H9 (cell line): ENCODE results near the gene FNDC3B. TPM values are rescaled to one million over a fixed set of nuclear protein-coding genes. Genes with fewer than 3 reads are reported as not detected.
"Not testable (repeated sequence)": the region's sequence is repeated elsewhere in the genome, so short reads cannot be mapped to it uniquely, and the experiment has no call there.

Source experiments
- DNase-seq: peaks from one replicate; pipeline ENCODE4 v3.0.0-alpha.2; 2017
- H2AFZ ChIP-seq: one replicate; pipeline ENCODE4 v1.6.1; 2013; ENCODE audit warnings: mild to moderate bottlenecking, low read length, control low read depth, moderate library complexity
- H2AK5ac ChIP-seq: 2 replicates; pipeline ENCODE4 v1.6.1; 2013; ENCODE audit warnings: low read length, control low read depth, mixed read lengths; ENCODE audit not compliant: insufficient read length
- H2BK120ac ChIP-seq: one replicate; pipeline ENCODE4 v1.6.1; 2013; ENCODE audit warnings: low read depth, mild to moderate bottlenecking, low read length, control low read depth, inconsistent platforms; ENCODE audit not compliant: poor library complexity, severe bottlenecking
- H2BK12ac ChIP-seq: 2 replicates; pipeline ENCODE4 v1.6.1; 2013; ENCODE audit warnings: low read length, control low read depth, mixed read lengths, low read depth; ENCODE audit not compliant: insufficient read length
- H2BK15ac ChIP-seq: 2 replicates; pipeline ENCODE4 v1.6.1; 2013; ENCODE audit warnings: low read depth, low read length, control low read depth
- H2BK20ac ChIP-seq: one replicate; pipeline ENCODE4 v1.6.1; 2013; ENCODE audit warnings: low read depth, mild to moderate bottlenecking, low read length, control low read depth, inconsistent platforms; ENCODE audit not compliant: poor library complexity, severe bottlenecking
- H2BK5ac ChIP-seq: 2 replicates; pipeline ENCODE4 v1.6.1; 2013; ENCODE audit warnings: low read length, control low read depth, mixed read lengths; ENCODE audit not compliant: insufficient read length
- H3K14ac ChIP-seq: 2 replicates; pipeline ENCODE4 v1.6.1; 2013; ENCODE audit warnings: low read length, control low read depth; ENCODE audit not compliant: insufficient read depth
- H3K18ac ChIP-seq: 2 replicates; pipeline ENCODE4 v1.6.1; 2013; ENCODE audit warnings: low read depth, mild to moderate bottlenecking, mixed read lengths, low read length, control low read depth; ENCODE audit not compliant: insufficient read length
- H3K23ac ChIP-seq: 2 replicates; pipeline ENCODE4 v1.6.1; 2013; ENCODE audit warnings: low read length, control low read depth, mixed read lengths, low read depth; ENCODE audit not compliant: insufficient read length
- H3K23me2 ChIP-seq: 2 replicates; pipeline ENCODE4 v1.6.1; 2013; ENCODE audit warnings: low read depth, mild to moderate bottlenecking, mixed read lengths, low read length, control low read depth; ENCODE audit not compliant: insufficient read length, poor library complexity, severe bottlenecking
- H3K27ac ChIP-seq: 2 replicates; pipeline ENCODE4 v1.5.1; 2013; ENCODE audit warnings: low read length, control low read depth, mixed read lengths, low read depth; ENCODE audit not compliant: insufficient read length
- H3K27me3 ChIP-seq: 2 replicates; pipeline ENCODE4 v1.6.1; 2013; ENCODE audit warnings: low read length, control low read depth, inconsistent platforms; ENCODE audit not compliant: insufficient read depth
- H3K4ac ChIP-seq: 2 replicates; pipeline ENCODE4 v1.6.1; 2013; ENCODE audit warnings: low read depth, mild to moderate bottlenecking, control low read depth, inconsistent platforms, low read length, moderate library complexity
- H3K4me1 ChIP-seq: 2 replicates; pipeline ENCODE4 v1.6.1; 2013; ENCODE audit warnings: low read length, control low read depth, inconsistent platforms; ENCODE audit not compliant: insufficient read depth
- H3K4me2 ChIP-seq: 2 replicates; pipeline ENCODE4 v1.6.1; 2013; ENCODE audit warnings: low read length, control low read depth, mixed read lengths; ENCODE audit not compliant: insufficient read length, insufficient read depth
- H3K56ac ChIP-seq: 2 replicates; pipeline ENCODE4 v1.6.1; 2013; ENCODE audit warnings: low read depth, mild to moderate bottlenecking, mixed read lengths, low read length, control low read depth; ENCODE audit not compliant: insufficient read length
- H3K79me1 ChIP-seq: 2 replicates; pipeline ENCODE4 v1.6.1; 2013; ENCODE audit warnings: low read depth, mild to moderate bottlenecking, moderate library complexity, low read length, control low read depth, inconsistent platforms; ENCODE audit not compliant: insufficient read depth, poor library complexity, severe bottlenecking
- H3K79me2 ChIP-seq: 2 replicates; pipeline ENCODE4 v1.6.1; 2013; ENCODE audit warnings: low read length, control low read depth, inconsistent platforms; ENCODE audit not compliant: insufficient read depth
- H3K9ac ChIP-seq: 2 replicates; pipeline ENCODE4 v1.6.1; 2013; ENCODE audit warnings: low read length, control low read depth, mixed read lengths; ENCODE audit not compliant: insufficient read length; ENCODE audit errors: extremely low read depth
- H3K9me3 ChIP-seq: one replicate; pipeline ENCODE4 v1.6.1; 2013; ENCODE audit warnings: low read depth, low read length, inconsistent platforms; ENCODE audit not compliant: control insufficient read depth
- H3T11ph ChIP-seq: one replicate; pipeline ENCODE4 v1.6.1; 2013; ENCODE audit warnings: mild to moderate bottlenecking, low read length, control low read depth, inconsistent platforms
- H4K20me1 ChIP-seq: one replicate; pipeline ENCODE4 v1.6.1; 2013; ENCODE audit not compliant: control insufficient read depth, insufficient read length, insufficient read depth
- H4K5ac ChIP-seq: 2 replicates; pipeline ENCODE4 v1.6.1; 2013; ENCODE audit warnings: low read depth, mild to moderate bottlenecking, mixed read lengths, low read length, control low read depth; ENCODE audit not compliant: insufficient read length
- H4K8ac ChIP-seq: replicated peaks from 2 replicates; pipeline ENCODE4 v1.6.1; 2013; ENCODE audit warnings: low read length, control low read depth, mixed read lengths, low read depth; ENCODE audit not compliant: insufficient read length
- H4K91ac ChIP-seq: 2 replicates; pipeline ENCODE4 v1.6.1; 2013; ENCODE audit warnings: low read depth, mild to moderate bottlenecking, moderate library complexity, mixed read lengths, low read length, control low read depth; ENCODE audit not compliant: insufficient read length
- H3K27ac Mint-ChIP-seq, 3 experiments: 2 replicates in 2 of 3; 3 replicates in 1 of 3; pipeline ENCODE4 v1.8.0; 2020 to 2021; ENCODE audit warnings: mixed read lengths in 3 of 3, mild to moderate bottlenecking in 1 of 3, moderate library complexity in 1 of 3
- H3K27me3 Mint-ChIP-seq: 2 replicates; pipeline ENCODE4 v1.8.0; 2021; ENCODE audit warnings: low read depth, mild to moderate bottlenecking, moderate library complexity, mixed read lengths
- H3K36me3 Mint-ChIP-seq, 3 experiments: 2 replicates in 2 of 3; 3 replicates in 1 of 3; pipeline ENCODE4 v1.8.0; 2020 to 2021; ENCODE audit warnings: low read depth in 3 of 3, mixed read lengths in 3 of 3; ENCODE audit not compliant: insufficient read depth in 1 of 3
- H3K4me1 Mint-ChIP-seq, 2 experiments: 2 replicates each; pipeline ENCODE4 v1.8.0; 2020; ENCODE audit warnings: mixed read lengths in 2 of 2
- H3K4me3 Mint-ChIP-seq, 2 experiments: 2 replicates in 1 of 2; 3 replicates in 1 of 2; pipeline ENCODE4 v1.8.0; 2020 to 2021; ENCODE audit warnings: mild to moderate bottlenecking in 2 of 2, mixed read lengths in 2 of 2, moderate library complexity in 1 of 2
- H3K9me3 Mint-ChIP-seq, 2 experiments: 2 replicates in 1 of 2; 3 replicates in 1 of 2; pipeline ENCODE4 v1.8.0; 2020; ENCODE audit warnings: mild to moderate bottlenecking in 2 of 2, mixed read lengths in 2 of 2, moderate library complexity in 1 of 2
- CTCF ChIP-seq: fragments of 200-600 bp; sonication (generic); conservative IDR thresholded peaks from 3 replicates; pipeline ENCODE4 v1.8.0; 2021; ENCODE audit warnings: antibody characterized with exemption, mild to moderate bottlenecking
- WGBS: extraction: QIAGEN DNeasy Blood & Tissue Kit; methylation state at CpG from one replicate; pipeline ENCODE4 v1.1.7; 2013; ENCODE audit warnings: missing lambda C conversion rate, low lambda C conversion rate, mixed read lengths; ENCODE audit not compliant: insufficient read length; ENCODE audit errors: extremely low coverage; 5-methylcytosine and 5-hydroxymethylcytosine counted together
- total RNA-seq: library from RNA; stranded (reverse); gene quantifications from 2 replicates; pipeline ENCODE4 v1.2.1, GENCODE V29; 2021

The FNDC3B gene
- total RNA-seq, 1 experiment from 2014 or later = 43.8 TPM

GRCh38 chr3:172254542-172254941, 215.2 kb downstream of the FNDC3B start:
- Histone ChIP-seq H3K27ac (no peak overlapping the region), H3K14ac (no peak overlapping the region), H2AK5ac (no peak overlapping the region), H3T11ph (no peak overlapping the region), H2BK12ac (no peak overlapping the region), H4K20me1 (no peaks in the 10 kb centered on the region), H3K4me2 (no peak overlapping the region), H3K79me2 (no peaks in the 10 kb centered on the region), H2BK15ac (no peak overlapping the region), H3K18ac (no peak overlapping the region), H2BK120ac (no peak overlapping the region), H4K5ac (no peak overlapping the region), H3K79me1 (no peaks in the 10 kb centered on the region), H3K9me3 (no peaks in the 10 kb centered on the region), H3K4me1 (no peaks in the 10 kb centered on the region), H3K9ac (no peak overlapping the region), H3K23me2 (no peaks in the 10 kb centered on the region), H2AFZ (no peak overlapping the region), H2BK5ac (no peak overlapping the region), H3K27me3 (no peaks in the 10 kb centered on the region), H4K91ac (no peak overlapping the region), H3K56ac (no peak overlapping the region), H2BK20ac (no peak overlapping the region), H3K4ac (no peak overlapping the region), H3K23ac (no peak overlapping the region), H4K8ac (no peak overlapping the region)
- Mint-ChIP-seq H3K36me3 (peaks cover 2 to 13% (median 5%) of the 10 kb centered on the region in 3 experiments; a peak in 5 of 7 replicates), H3K4me1 (peaks cover 16 to 19% of the 10 kb centered on the region in 2 experiments), H3K27me3 (no peaks in the 10 kb centered on the region), H3K4me3 (no peak overlapping the region), H3K27ac (no peak overlapping the region), H3K9me3 (no peaks in the 10 kb centered on the region)
- no peak for TF ChIP-seq CTCF
- DNase-seq = no peak
- no CpG with 5 or more reads among the region's 1 CpG for WGBS

- H3K27me3 Mint-ChIP-seq, DNase-seq, H3K4me3 Mint-ChIP-seq, H3K23me2 ChIP-seq, H3K9me3 ChIP-seq, H3K4me2 ChIP-seq, H3K14ac ChIP-seq, H3T11ph ChIP-seq, H2BK20ac ChIP-seq, H2BK120ac ChIP-seq, H3K27ac Mint-ChIP-seq, H2BK5ac ChIP-seq, H3K79me1 ChIP-seq, H3K4ac ChIP-seq, H3K79me2 ChIP-seq, H3K27me3 ChIP-seq, H2AK5ac ChIP-seq, H3K18ac ChIP-seq, H4K91ac ChIP-seq, H3K9ac ChIP-seq, H2BK15ac ChIP-seq, H3K56ac ChIP-seq, H2BK12ac ChIP-seq, H3K27ac ChIP-seq, H3K9me3 Mint-ChIP-seq, H4K8ac ChIP-seq, H3K23ac ChIP-seq, H3K4me1 ChIP-seq, H4K20me1 ChIP-seq, H4K5ac ChIP-seq, H2AFZ ChIP-seq: not testable (repeated sequence)
- Mint-ChIP-seq H3K4me1 (peaks cover 16 to 19% of the 10 kb centered on the region in 2 experiments), H3K36me3 (peaks cover 2 to 13% (median 5%) of the 10 kb centered on the region in 3 experiments; a peak in 5 of 7 replicates)
- no CpG with 5 or more reads among the region's 10 CpGs for WGBS
Measured at GRCh38 chr3:172255321-172255720, 215.9 kb downstream of the FNDC3B start.
